ENCODE data around the gene CFAP61.

The CFAP61 gene

GRCh38 chr20:20363799-20364592 is 311.7 kb downstream of the CFAP61 start:
- DNase-seq (ENCODE audit: extremely low read depth, low read depth): no peak
- no peak for TF ChIP-seq CTCF (IDR thresholded peaks at IDR 0.05; ENCODE audit: low read depth, low read length)

- no peak for DNase-seq (ENCODE audit: extremely low read depth, low read depth)
- TF ChIP-seq CTCF (IDR thresholded peaks at IDR 0.05; ENCODE audit: low read depth, low read length): no peak
These were observed 312.5 kb downstream of the CFAP61 start for GRCh38 chr20:20364593-20365479.

- DNase-seq (ENCODE audit: extremely low read depth, low read depth): no peak
- no peak for TF ChIP-seq CTCF (IDR thresholded peaks at IDR 0.05; ENCODE audit: low read depth, low read length)
These were observed 313.3 kb downstream of the CFAP61 start for GRCh38 chr20:20365480-20366161.

- no peak for DNase-seq (ENCODE audit: extremely low read depth, low read depth)
- TF ChIP-seq CTCF (IDR thresholded peaks at IDR 0.05; ENCODE audit: low read depth, low read length): no peak
These were observed 314.2 kb downstream of the CFAP61 start for GRCh38 chr20:20366551-20366875.

GRCh38 chr20:20366876-20367574 is 314.7 kb downstream of the CFAP61 start:
- no peak for DNase-seq (ENCODE audit: extremely low read depth, low read depth)
- TF ChIP-seq CTCF (IDR thresholded peaks at IDR 0.05; ENCODE audit: low read depth, low read length): no peak

- TF ChIP-seq CTCF (IDR thresholded peaks at IDR 0.05; ENCODE audit: low read depth, low read length): no peak
- DNase-seq (ENCODE audit: extremely low read depth, low read depth): no peak
These were observed 315.5 kb downstream of the CFAP61 start, which contains the start of gene INSM1 for GRCh38 chr20:20367575-20368417. Gene INSM1, plus strand, starts transcription at chr20:20368104. Its CDS starts 164 bp downstream, at chr20:20368268.
